Chondrocyte (in vitro differentiated cells): Measurements from ENCODE around the gene POMP. TPM values are rescaled to one million over a fixed set of nuclear protein-coding genes. Genes with fewer than 3 reads are reported as not detected.

Experiments used
- DNase-seq: peaks from one replicate; pipeline ENCODE4 v3.0.0; 2021; ENCODE audit warnings: mixed read lengths, low spot score
- H3K27ac Mint-ChIP-seq: one replicate; pipeline ENCODE4 v1.8.0; 2021; ENCODE audit warnings: mild to moderate bottlenecking, moderate library complexity, mixed read lengths; ENCODE audit not compliant: unreplicated experiment
- H3K27me3 Mint-ChIP-seq: 2 replicates; pipeline ENCODE4 v1.8.0; 2021; ENCODE audit warnings: low read depth, mixed read lengths
- H3K36me3 Mint-ChIP-seq: 2 replicates; pipeline ENCODE4 v1.8.0; 2021; ENCODE audit warnings: low read depth, mixed read lengths
- H3K4me1 Mint-ChIP-seq: 2 replicates; pipeline ENCODE4 v1.8.0; 2021; ENCODE audit warnings: low read depth, mild to moderate bottlenecking, mixed read lengths
- H3K4me3 Mint-ChIP-seq: one replicate; pipeline ENCODE4 v1.8.0; 2021; ENCODE audit warnings: mild to moderate bottlenecking, moderate library complexity, mixed read lengths; ENCODE audit not compliant: unreplicated experiment
- H3K9me3 Mint-ChIP-seq: 2 replicates; pipeline ENCODE4 v1.8.0; 2021; ENCODE audit warnings: low read depth, mixed read lengths
- CTCF ChIP-seq: fragments of 200-600 bp; sonication (generic); IDR thresholded peaks from 2 replicates; pipeline ENCODE4 v1.5.0; 2021; ENCODE audit warnings: antibody characterized with exemption, mild to moderate bottlenecking, moderate library complexity
- long read RNA-seq: library from polyadenylated mRNA; stranded (forward); transcript quantifications from one replicate; pipeline ENCODE4 v2.0.0, GENCODE V29; 2021
- total RNA-seq: library from RNA; stranded (reverse); gene quantifications from 3 replicates; pipeline ENCODE4 v1.2.1, GENCODE V29; 2021

Gene POMP
- total RNA-seq, result 82.6 to 93.7 TPM (median 85.5 TPM) in 3 replicates
- long read RNA-seq, transcript POMP-201 (6 exons, 1,330 nt), result major isoform, 266 of 587 reads
- long read RNA-seq, partial matches to known transcripts, result 317 of 587 reads
- long read RNA-seq, other reads (novel, unspliced or antisense), result 4 of 587 reads

GRCh38 chr13:28658796-28659620, at the start of gene POMP:
Gene POMP, plus strand, starts transcription at chr13:28659130. Its CDS starts 55 bp downstream, at chr13:28659185.
- Mint-ChIP-seq H3K4me1 (peaks cover 61% of the 10 kb centered on the region), H3K36me3 (peaks cover 6% of the 10 kb centered on the region), H3K9me3 (no peaks in the 10 kb centered on the region), H3K4me3 (peak within 1 kb of the TSS; percentile 94), H3K27me3 (no peaks in the 10 kb centered on the region), H3K27ac (peak within 1 kb of the TSS; percentile 98)
- peak; percentile 98 for DNase-seq
- TF ChIP-seq CTCF, result no peak

- no peak for DNase-seq
- peaks cover 11% of the 10 kb centered on the region for H3K4me1 Mint-ChIP-seq
- no peak overlapping the region for H3K4me3 Mint-ChIP-seq
- peak overlapping the region; percentile 55 for H3K27ac Mint-ChIP-seq
- no peaks in the 10 kb centered on the region for H3K27me3 Mint-ChIP-seq
- no peaks in the 10 kb centered on the region for H3K36me3 Mint-ChIP-seq
- no peak for TF ChIP-seq CTCF
- no peaks in the 10 kb centered on the region for H3K9me3 Mint-ChIP-seq
Observed at GRCh38 chr13:28609381-28609780, 49.5 kb upstream of the POMP start.

GRCh38 chr13:28609926-28610325, 49.0 kb upstream of the POMP start:
- peaks cover 11% of the 10 kb centered on the region for H3K4me1 Mint-ChIP-seq
- no peak overlapping the region for H3K4me3 Mint-ChIP-seq
- no peaks in the 10 kb centered on the region for H3K9me3 Mint-ChIP-seq
- H3K36me3 Mint-ChIP-seq, result no peaks in the 10 kb centered on the region
- TF ChIP-seq CTCF, result no peak
- H3K27ac Mint-ChIP-seq, result peak overlapping the region; percentile 55
- H3K27me3 Mint-ChIP-seq, result no peaks in the 10 kb centered on the region
- no peak for DNase-seq

- TF ChIP-seq CTCF, result no peak
- H3K27me3 Mint-ChIP-seq, result no peaks in the 10 kb centered on the region
- DNase-seq, result no peak
- H3K36me3 Mint-ChIP-seq, result no peaks in the 10 kb centered on the region
- no peak overlapping the region for H3K4me3 Mint-ChIP-seq
- H3K4me1 Mint-ChIP-seq, result peaks cover 11% of the 10 kb centered on the region
- H3K27ac Mint-ChIP-seq, result no peak overlapping the region
- H3K9me3 Mint-ChIP-seq, result no peaks in the 10 kb centered on the region
Observed at GRCh38 chr13:28610996-28611395, 47.9 kb upstream of the POMP start.

- no peaks in the 10 kb centered on the region for H3K36me3 Mint-ChIP-seq
- peaks cover 11% of the 10 kb centered on the region for H3K4me1 Mint-ChIP-seq
- H3K27me3 Mint-ChIP-seq, result no peaks in the 10 kb centered on the region
- TF ChIP-seq CTCF, result no peak
- H3K4me3 Mint-ChIP-seq, result no peak overlapping the region
- no peak for DNase-seq
- H3K27ac Mint-ChIP-seq, result no peak overlapping the region
- no peaks in the 10 kb centered on the region for H3K9me3 Mint-ChIP-seq
Observed at GRCh38 chr13:28611654-28612131, 47.2 kb upstream of the POMP start.
